Testis (tissue), 3 donors: ENCODE measurements around the gene GGACT. TPM values are rescaled to one million over a fixed set of nuclear protein-coding genes. Genes with fewer than 3 reads are reported as not detected.
A peak's percentile ranks its signal among the peaks of the same experiment; 100 is the strongest.

Experiments
- DNase-seq: peaks from one replicate; pipeline ENCODE4 v3.0.0-alpha.2; 2019
- H3K27ac ChIP-seq, 2 donors: fragments of 200-600 bp; sonication (generic); one replicate each; pipeline ENCODE4 v1.5.1; 2019
- H3K27me3 ChIP-seq: fragments of 200-600 bp; sonication (generic); one replicate; pipeline ENCODE4 v1.5.1; 2019
- H3K36me3 ChIP-seq: fragments of 200-600 bp; sonication (generic); one replicate; pipeline ENCODE4 v1.5.1; 2017; ENCODE audit warnings: low read depth; ENCODE audit errors: missing control alignments
- H3K4me1 ChIP-seq: fragments of 200-600 bp; sonication (generic); one replicate; pipeline ENCODE4 v1.5.1; 2019
- H3K4me3 ChIP-seq, 2 donors: fragments of 200-600 bp; sonication (generic); one replicate each; pipeline ENCODE4 v1.5.1; 2017 to 2019
- H3K9me3 ChIP-seq: fragments of 200-600 bp; sonication (generic); one replicate; pipeline ENCODE4 v1.5.1; 2017
- CTCF ChIP-seq, 3 experiments: fragments of 450-650 bp in 2 of 3; fragments of 200-600 bp in 1 of 3; sonication (generic) in 1 of 3; IDR thresholded peaks; one replicate each; pipeline ENCODE4 v1.5.1; 2016 to 2019; ENCODE audit warnings: antibody characterized with exemption in 3 of 3, mild to moderate bottlenecking in 2 of 3, moderate library complexity in 1 of 3
- POLR2A ChIP-seq: fragments of 450-650 bp; IDR thresholded peaks from one replicate; pipeline ENCODE4 v1.6.1; 2017; ENCODE audit warnings: antibody characterized with exemption, mild to moderate bottlenecking, moderate library complexity
- WGBS, 2 donors: methylation state at CpG; one replicate each; pipeline ENCODE4 v1.1.5; 2018; 5-methylcytosine and 5-hydroxymethylcytosine counted together
- intact Hi-C: fragments of 100-400 bp; cut with DNase I; formaldehyde crosslinking; loops from one replicate; pipeline ENCODE4 v1.15.1; 2023; ENCODE audit warnings: low total_unique reads
- polyA plus RNA-seq: library from polyadenylated mRNA; stranded (reverse); fragments of 350-450 nt; fragmentation: Illumina TruSeq; extraction: RNeasy Lipid Tissue Mini Kit (QIAGEN cat#74804); gene quantifications from one replicate; pipeline ENCODE4 v1.2.3, GENCODE V29; 2014; ENCODE audit warnings: low read depth, low replicate concordance; ENCODE audit not compliant: insufficient read depth
- total RNA-seq, 2 donors: library from RNA; depleted of rRNA; stranded (reverse); fragments of >200 nt; gene quantifications; one replicate each; pipeline ENCODE4 v1.2.3, GENCODE V29; 2016

Gene GGACT
- total and polyA plus RNA-seq, 3 donors from 2014 or later: 9.8 to 30.0 (median 18.9) TPM

GRCh38 chr13:100532836-100533435, 55.7 kb downstream of the GGACT start:
- no peaks in the 10 kb centered on the region for H3K36me3 ChIP-seq
- intact Hi-C loops: no loop called here
- H3K9me3 ChIP-seq: no peaks in the 10 kb centered on the region
- TF ChIP-seq CTCF (IDR thresholded peaks at IDR 0.05) (no peak), POLR2A (no peak)
- no peak overlapping the region for H3K27ac ChIP-seq
- no peaks in the 10 kb centered on the region for H3K27me3 ChIP-seq
- H3K4me1 ChIP-seq: peaks cover 7% of the 10 kb centered on the region
- DNase-seq: no peak
- 73 to 83% methylated on average over 13 to 14 of the region's 14 CpGs for WGBS, 2 donors
- no peak overlapping the region for H3K4me3 ChIP-seq

GRCh38 chr13:100532090-100532766, 56.4 kb downstream of the GGACT start:
- WGBS, 2 donors: 60 to 77% methylated on average over 4 to 59 of the region's 60 CpGs
- intact Hi-C loops: no loop called here
- DNase-seq: no peak
- TF ChIP-seq CTCF (IDR thresholded peaks at IDR 0.05) (no peak), POLR2A (no peak)
- H3K4me3 ChIP-seq: peak overlapping the region in 1 of 2 donors; percentile 28
- H3K4me1 ChIP-seq: peaks cover 7% of the 10 kb centered on the region
- H3K9me3 ChIP-seq: no peaks in the 10 kb centered on the region
- H3K27me3 ChIP-seq: no peaks in the 10 kb centered on the region
- no peak overlapping the region for H3K27ac ChIP-seq
- no peaks in the 10 kb centered on the region for H3K36me3 ChIP-seq

GRCh38 chr13:100530671-100531213, 57.8 kb downstream of the GGACT start:
- Histone ChIP-seq H3K27ac (peak overlapping the region; percentile 26 to 66), H3K27me3 (no peaks in the 10 kb centered on the region), H3K4me1 (peaks cover 7% of the 10 kb centered on the region), H3K9me3 (no peaks in the 10 kb centered on the region), H3K36me3 (no peaks in the 10 kb centered on the region), H3K4me3 (no peak overlapping the region)
- 50 to 63% methylated on average over 11 of the region's 11 CpGs for WGBS, 2 donors
- intact Hi-C loops: no loop called here
- TF ChIP-seq POLR2A (no peak), CTCF (IDR thresholded peaks at IDR 0.05) (no peak)
- DNase-seq: peak; percentile 80

GRCh38 chr13:100529666-100530377, 58.8 kb downstream of the GGACT start:
- TF ChIP-seq POLR2A: no peak
- TF ChIP-seq CTCF (IDR thresholded peaks at IDR 0.05): no peak
- peaks cover 7% of the 10 kb centered on the region for H3K4me1 ChIP-seq
- 94 to 99% methylated on average over 10 to 15 of the region's 15 CpGs for WGBS, 2 donors
- H3K9me3 ChIP-seq: no peaks in the 10 kb centered on the region
- H3K27ac ChIP-seq: peak overlapping the region; percentile 26 to 66
- no peak overlapping the region for H3K4me3 ChIP-seq
- H3K36me3 ChIP-seq: no peaks in the 10 kb centered on the region
- no peak for DNase-seq
- no peaks in the 10 kb centered on the region for H3K27me3 ChIP-seq
- intact Hi-C loops: no loop called here
